HG02938 (cell line): ENCODE measurements around the gene GLB1L3.
A peak's percentile ranks its signal among the peaks of the same experiment; 100 is the strongest.
"Not testable (repeated sequence)": the region's sequence is repeated elsewhere in the genome, so short reads cannot be mapped to it uniquely, and the experiment has no call there.

Experiments used
- ATAC-seq: cut with Tn5 transposase; IDR thresholded peaks from one replicate; pipeline ENCODE4 v1.9.1; 2021; ENCODE audit warnings: mild to moderate bottlenecking, moderate library complexity; ENCODE audit not compliant: unreplicated experiment

GLB1L3 gene

GRCh38 chr11:134312807-134313206, 36.6 kb downstream of the GLB1L3 start:
- ATAC-seq: no peak

- ATAC-seq: no peak
These were observed 37.2 kb downstream of the GLB1L3 start for GRCh38 chr11:134313379-134313778.

- no peak for ATAC-seq
These were observed 37.8 kb downstream of the GLB1L3 start for GRCh38 chr11:134313821-134314607.

- ATAC-seq: no peak
These were observed 40.9 kb downstream of the GLB1L3 start for GRCh38 chr11:134317103-134317502.

- not testable (repeated sequence) for ATAC-seq
These were observed 45.2 kb downstream of the GLB1L3 start for GRCh38 chr11:134321373-134321772.

- ATAC-seq: no peak
These were observed 46.4 kb downstream of the GLB1L3 start for GRCh38 chr11:134322553-134322952.

- ATAC-seq: no peak
These were observed 52.3 kb downstream of the GLB1L3 start for GRCh38 chr11:134328433-134328832.

GRCh38 chr11:134330611-134331353, 54.6 kb downstream of the GLB1L3 start:
- no peak for ATAC-seq

GRCh38 chr11:134331354-134332188, 55.4 kb downstream of the GLB1L3 start, which contains the start of gene GLB1L2:
Gene GLB1L2, plus strand, starts transcription at chr11:134331988. Its CDS starts 74 bp downstream, at chr11:134332062.
- ATAC-seq: peak; percentile 64

- no peak for ATAC-seq
These were observed 56.0 kb downstream of the GLB1L3 start for GRCh38 chr11:134332189-134332631.

GRCh38 chr11:134332782-134333181, 56.6 kb downstream of the GLB1L3 start:
- no peak for ATAC-seq

GRCh38 chr11:134333312-134333711, 57.1 kb downstream of the GLB1L3 start:
- ATAC-seq: no peak

GRCh38 chr11:134333946-134334345, 57.8 kb downstream of the GLB1L3 start:
- no peak for ATAC-seq

- no peak for ATAC-seq
These were observed 58.8 kb downstream of the GLB1L3 start for GRCh38 chr11:134334796-134335571.

GRCh38 chr11:134337051-134337450, 60.9 kb downstream of the GLB1L3 start:
- no peak for ATAC-seq

- ATAC-seq: no peak
These were observed 61.9 kb downstream of the GLB1L3 start for GRCh38 chr11:134338068-134338467.

- no peak for ATAC-seq
These were observed 62.5 kb downstream of the GLB1L3 start for GRCh38 chr11:134338654-134339053.

GRCh38 chr11:134339756-134340155, 63.6 kb downstream of the GLB1L3 start:
- ATAC-seq: no peak

- ATAC-seq: no peak
These were observed 64.3 kb downstream of the GLB1L3 start for GRCh38 chr11:134340354-134340964.
